Stimulated activated CD4-positive, alpha-beta T cell treated with anti-CD3 and anti-CD28 coated beads, Interleukin-1b, Interleukin-23, amount 100 ng/mL, for 4 hours (primary cell): ENCODE results near the gene LYG1.

ENCODE experiments used
- DNase-seq, 2 donors: peaks; one replicate each; pipeline ENCODE4 v3.0.0-alpha.2; 2020; ENCODE audit warnings: low read depth in 2 of 2

The LYG1 gene

GRCh38 chr2:99275882-99276281 lies 25.1 kb downstream of the LYG1 start:
- DNase-seq, result no peak

- DNase-seq, result no peak
Observed at GRCh38 chr2:99261242-99261641, 39.8 kb downstream of the LYG1 start.

DNA sequence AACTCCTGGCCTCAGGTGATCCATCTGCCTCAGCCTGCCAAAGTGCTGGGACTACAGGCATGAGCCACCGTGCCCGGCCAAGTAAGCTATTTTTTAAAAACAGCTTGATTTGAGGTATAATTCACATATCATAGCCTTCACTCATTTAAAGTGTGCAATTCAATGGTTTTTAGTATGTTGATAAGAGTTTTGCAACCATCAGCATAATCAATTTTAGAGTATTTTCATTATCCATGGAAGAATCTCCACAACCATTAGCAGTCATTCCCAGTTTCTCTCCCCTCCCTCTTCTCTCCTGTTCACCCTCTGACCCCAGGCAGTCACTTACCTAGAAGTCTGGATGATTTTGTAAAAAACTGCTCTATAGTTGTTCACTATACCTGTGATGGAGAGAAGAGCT lies 40.8 kb downstream of the LYG1 start:
- DNase-seq, result no peak

DNA sequence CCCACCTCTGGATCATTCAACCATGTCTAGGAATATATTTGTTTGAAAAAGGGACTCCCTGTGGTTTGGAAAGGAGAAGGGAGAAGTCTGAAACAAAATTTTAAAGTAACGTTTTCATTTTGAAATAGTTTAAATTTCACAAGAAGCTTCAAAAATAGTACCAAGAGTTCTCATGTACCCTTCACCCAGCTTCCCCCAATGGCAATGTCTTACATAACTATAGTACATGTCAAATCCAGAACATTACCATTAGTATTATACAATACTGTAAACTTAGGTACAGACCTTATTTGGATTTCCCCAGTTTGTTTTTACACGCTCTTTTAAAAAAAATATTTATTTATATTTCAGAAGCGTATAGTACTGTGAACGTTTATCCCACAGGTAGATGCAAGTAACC lies 41.5 kb downstream of the LYG1 start:
- no peak for DNase-seq

GRCh38 chr2:99256677-99257076 lies 44.3 kb downstream of the LYG1 start:
- DNase-seq, result no peak

- DNase-seq, result no peak
Observed at GRCh38 chr2:99255491-99256318, 45.3 kb downstream of the LYG1 start, which contains the start of gene LYG2. LYG2 (minus strand) TSS chr2:99255666; CDS start chr2:99254260, 1,406 bp downstream.

DNA sequence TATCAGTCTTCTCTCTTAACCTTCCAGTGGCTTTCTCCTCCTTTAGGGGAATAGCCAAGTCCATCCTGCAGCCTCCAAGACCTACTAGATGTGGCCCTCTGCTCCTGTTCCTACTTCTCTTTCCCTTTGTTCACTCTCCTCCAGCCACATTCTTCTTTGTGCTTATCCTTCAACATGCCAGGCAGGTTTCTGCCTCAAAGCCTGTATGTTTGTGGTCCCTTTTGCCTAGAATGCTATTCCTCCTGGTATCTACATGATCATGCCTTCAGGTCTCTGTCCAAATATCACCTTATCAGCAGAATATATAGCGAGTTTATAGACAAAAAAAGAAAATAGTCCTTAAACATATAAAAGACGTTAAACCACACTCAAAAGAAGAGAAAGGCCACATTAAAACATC lies 51.0 kb downstream of the LYG1 start:
- no peak for DNase-seq

DNA sequence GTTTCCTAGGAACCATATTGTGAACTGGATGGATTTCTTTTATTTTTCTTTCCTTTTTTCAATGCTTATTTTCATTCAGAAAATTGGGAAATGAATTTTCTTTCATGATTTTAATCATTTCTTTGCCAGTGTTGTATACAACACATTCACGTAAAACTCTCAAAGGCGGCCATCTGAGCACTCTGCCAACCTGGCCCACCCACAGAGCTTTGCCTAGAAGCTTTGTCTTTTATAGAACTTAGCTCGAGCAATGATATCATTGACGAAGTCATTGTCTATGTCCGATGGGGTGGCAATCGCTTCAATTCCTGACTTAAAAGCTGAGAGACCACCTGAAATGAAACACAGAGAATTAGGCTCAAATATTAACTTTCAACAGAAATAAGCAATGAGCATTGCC lies 58.8 kb downstream of the LYG1 start:
- no peak for DNase-seq

GRCh38 chr2:99240431-99240830 lies 60.6 kb downstream of the LYG1 start:
- DNase-seq, result no peak

- no peak for DNase-seq
Observed at GRCh38 chr2:99238599-99238998, 62.4 kb downstream of the LYG1 start.
